Measurements from ENCODE around the gene DGCR2. TPM values are rescaled to one million over a fixed set of nuclear protein-coding genes. Genes with fewer than 3 reads are reported as not detected.

Gene DGCR2
- total and polyA plus RNA-seq, 11 donors, result 26.0 to 53.3 (median 41.2) TPM

DNA sequence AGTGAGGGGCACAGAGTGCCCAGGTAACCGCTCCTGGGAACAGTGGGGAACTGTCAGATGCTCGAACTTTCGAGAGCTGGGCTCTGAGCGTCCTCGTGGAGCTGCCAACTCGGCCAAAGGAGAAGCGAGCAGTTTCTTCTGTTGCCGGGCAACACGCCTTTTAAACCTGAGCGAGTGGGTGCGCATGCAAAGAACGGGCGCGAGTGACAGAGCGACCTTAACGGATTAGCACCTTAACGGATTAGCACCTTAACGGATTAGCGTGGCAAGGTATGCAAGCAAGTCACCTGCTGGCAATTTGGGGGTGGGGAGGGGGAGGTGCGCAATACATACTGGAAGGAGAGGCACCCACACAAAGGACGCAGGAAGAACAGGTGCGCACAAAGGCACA lies 124.3 kb downstream of the DGCR2 start:
- DNase-seq (no peak), ATAC-seq (no peak)
- Histone ChIP-seq H3K9me3 (no peaks in the 10 kb centered on the region), H3K27ac (no peak overlapping the region), H3K36me3 (no peaks in the 10 kb centered on the region), H3K27me3 (peaks cover 0 to 65% (median 12%) of the 10 kb centered on the region in 9 donors), H3K4me1 (no peaks in the 10 kb centered on the region), H3K4me3 (no peak overlapping the region)
- intact Hi-C loops (cut with DNase I), result loop anchor here in 1 of 10 donors (10.0 kb wide), 1 partner anchor 77 kb away; no protein-coding TSS in a partner anchor
- TF ChIP-seq POLR2A (IDR thresholded peaks at IDR 0.05), result no peak
- TF ChIP-seq, protein P1, sequence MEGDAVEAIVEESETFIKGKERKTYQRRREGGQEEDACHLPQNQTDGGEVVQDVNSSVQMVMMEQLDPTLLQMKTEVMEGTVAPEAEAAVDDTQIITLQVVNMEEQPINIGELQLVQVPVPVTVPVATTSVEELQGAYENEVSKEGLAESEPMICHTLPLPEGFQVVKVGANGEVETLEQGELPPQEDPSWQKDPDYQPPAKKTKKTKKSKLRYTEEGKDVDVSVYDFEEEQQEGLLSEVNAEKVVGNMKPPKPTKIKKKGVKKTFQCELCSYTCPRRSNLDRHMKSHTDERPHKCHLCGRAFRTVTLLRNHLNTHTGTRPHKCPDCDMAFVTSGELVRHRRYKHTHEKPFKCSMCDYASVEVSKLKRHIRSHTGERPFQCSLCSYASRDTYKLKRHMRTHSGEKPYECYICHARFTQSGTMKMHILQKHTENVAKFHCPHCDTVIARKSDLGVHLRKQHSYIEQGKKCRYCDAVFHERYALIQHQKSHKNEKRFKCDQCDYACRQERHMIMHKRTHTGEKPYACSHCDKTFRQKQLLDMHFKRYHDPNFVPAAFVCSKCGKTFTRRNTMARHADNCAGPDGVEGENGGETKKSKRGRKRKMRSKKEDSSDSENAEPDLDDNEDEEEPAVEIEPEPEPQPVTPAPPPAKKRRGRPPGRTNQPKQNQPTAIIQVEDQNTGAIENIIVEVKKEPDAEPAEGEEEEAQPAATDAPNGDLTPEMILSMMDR (IDR thresholded peaks at IDR 0.05), result no peak
- WGBS, 4 donors, result 22 to 53% (median 34%) methylated on average over 22 of the region's 22 CpGs

GRCh38 chr22:18997306-18997924 lies 124.8 kb downstream of the DGCR2 start:
- Histone ChIP-seq H3K9me3 (no peaks in the 10 kb centered on the region), H3K4me3 (no peak overlapping the region), H3K27ac (no peak overlapping the region), H3K36me3 (no peaks in the 10 kb centered on the region), H3K27me3 (peaks cover 0 to 66% (median 12%) of the 10 kb centered on the region in 9 donors), H3K4me1 (no peaks in the 10 kb centered on the region)
- no peak for TF ChIP-seq POLR2A (IDR thresholded peaks at IDR 0.05)
- TF ChIP-seq, protein P1 (IDR thresholded peaks at IDR 0.05), result no peak
- ATAC-seq (no peak), DNase-seq (no peak)
- intact Hi-C loops (cut with DNase I), result loop anchor here in 1 of 10 donors (10.0 kb wide), 1 partner anchor 77 kb away; no protein-coding TSS in a partner anchor
- 76 to 84% (median 80%) methylated on average over 11 to 12 of the region's 12 CpGs for WGBS, 4 donors

GRCh38 chr22:18996376-18996900 lies 125.8 kb downstream of the DGCR2 start:
- peaks cover 0 to 61% (median 12%) of the 10 kb centered on the region in 9 donors for H3K27me3 ChIP-seq
- WGBS, 4 donors, result 84 to 90% (median 90%) methylated on average over 9 of the region's 9 CpGs
- TF ChIP-seq POLR2A (IDR thresholded peaks at IDR 0.05), result no peak
- TF ChIP-seq, protein P1 (IDR thresholded peaks at IDR 0.05), result no peak

DNA sequence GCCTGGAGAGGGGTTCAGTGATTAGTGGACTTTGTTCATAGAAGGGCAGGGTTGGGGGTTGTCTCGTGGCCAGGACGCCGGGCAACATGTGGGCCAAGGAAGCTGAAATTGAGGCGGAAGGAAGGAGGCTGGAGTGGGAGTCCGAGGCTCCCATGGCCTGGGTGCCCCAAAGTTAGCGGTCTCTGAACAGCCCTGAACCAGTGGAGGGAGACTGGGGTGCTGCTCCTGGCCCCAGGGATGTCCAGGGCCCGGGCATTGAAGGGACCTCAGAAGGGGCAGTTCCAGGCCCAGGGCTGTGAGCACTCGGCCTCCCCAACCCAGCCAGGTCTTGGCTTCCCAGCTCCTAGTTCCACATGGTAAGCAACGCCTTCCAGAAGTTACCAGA lies 126.9 kb downstream of the DGCR2 start:
- 82 to 92% (median 88%) methylated on average over 9 of the region's 9 CpGs for WGBS, 4 donors

More at GRCh38 chr22:18996376-18996900, 125.8 kb downstream of the DGCR2 start:
- Histone ChIP-seq H3K36me3 (no peaks in the 10 kb centered on the region), H3K27ac (no peak overlapping the region), H3K4me1 (no peaks in the 10 kb centered on the region), H3K4me3 (no peak overlapping the region), H3K9me3 (no peaks in the 10 kb centered on the region)
- DNase-seq, result no peak
- intact Hi-C loops (cut with DNase I), result loop anchor here in 1 of 10 donors (10.0 kb wide), 1 partner anchor 78 kb away; no protein-coding TSS in a partner anchor
- no peak for ATAC-seq

More for the DNA sequence above, 126.9 kb downstream of the DGCR2 start:
- no peak overlapping the region for H3K27ac ChIP-seq
- H3K9me3 ChIP-seq, result no peaks in the 10 kb centered on the region
- ATAC-seq (no peak), DNase-seq (no peak)
- no peaks in the 10 kb centered on the region for H3K4me1 ChIP-seq
- H3K4me3 ChIP-seq, result no peak overlapping the region
- peaks cover 0 to 58% (median 12%) of the 10 kb centered on the region in 9 donors for H3K27me3 ChIP-seq
- intact Hi-C loops (cut with DNase I), result loop anchor here in 1 of 10 donors (10.0 kb wide), 1 partner anchor 79 kb away; no protein-coding TSS in a partner anchor
- H3K36me3 ChIP-seq, result no peaks in the 10 kb centered on the region
- TF ChIP-seq, protein P1 (IDR thresholded peaks at IDR 0.05), result no peak
- no peak for TF ChIP-seq POLR2A (IDR thresholded peaks at IDR 0.05)

Measured in heart left ventricle (tissue), 16 donors.